GM12873 (cell line): Measurements from ENCODE around the gene PCGF1.

Experiments used
- TF ChIP-seq, protein P1 (sequence below): IDR thresholded peaks from 2 replicates; pipeline ENCODE4 v1.5.1; 2012; ENCODE audit warnings: low read depth, mild to moderate bottlenecking, moderate library complexity, low read length, control low read depth; ENCODE audit not compliant: insufficient read depth; ENCODE audit errors: missing control alignments

Gene PCGF1

DNA sequence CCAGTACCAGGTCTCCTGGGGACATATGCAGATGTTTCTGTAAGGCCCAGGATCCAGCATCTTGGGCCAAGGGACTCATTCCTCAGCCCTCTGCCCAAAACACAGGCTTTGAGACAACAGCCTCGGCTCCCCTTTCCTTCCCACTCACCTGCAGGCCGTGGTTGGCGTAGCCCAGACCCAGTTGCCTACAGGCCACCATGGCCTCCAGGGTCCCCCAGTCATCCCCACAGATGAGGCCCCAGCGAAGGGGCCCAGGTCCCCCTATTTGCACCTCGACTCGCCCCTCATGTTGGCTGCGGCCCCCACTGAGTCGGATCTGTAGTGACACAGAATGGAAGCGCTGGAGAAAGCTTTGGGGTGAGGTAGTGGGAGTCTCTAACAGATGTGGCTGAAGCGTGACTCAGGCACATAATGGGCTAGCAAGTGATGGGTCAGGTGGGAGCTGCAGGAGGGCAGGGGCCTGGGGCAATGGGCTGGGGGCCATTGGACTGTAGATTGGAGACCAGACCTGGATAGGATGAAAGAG is 28.0 kb upstream of the PCGF1 start:
- TF ChIP-seq, protein P1, sequence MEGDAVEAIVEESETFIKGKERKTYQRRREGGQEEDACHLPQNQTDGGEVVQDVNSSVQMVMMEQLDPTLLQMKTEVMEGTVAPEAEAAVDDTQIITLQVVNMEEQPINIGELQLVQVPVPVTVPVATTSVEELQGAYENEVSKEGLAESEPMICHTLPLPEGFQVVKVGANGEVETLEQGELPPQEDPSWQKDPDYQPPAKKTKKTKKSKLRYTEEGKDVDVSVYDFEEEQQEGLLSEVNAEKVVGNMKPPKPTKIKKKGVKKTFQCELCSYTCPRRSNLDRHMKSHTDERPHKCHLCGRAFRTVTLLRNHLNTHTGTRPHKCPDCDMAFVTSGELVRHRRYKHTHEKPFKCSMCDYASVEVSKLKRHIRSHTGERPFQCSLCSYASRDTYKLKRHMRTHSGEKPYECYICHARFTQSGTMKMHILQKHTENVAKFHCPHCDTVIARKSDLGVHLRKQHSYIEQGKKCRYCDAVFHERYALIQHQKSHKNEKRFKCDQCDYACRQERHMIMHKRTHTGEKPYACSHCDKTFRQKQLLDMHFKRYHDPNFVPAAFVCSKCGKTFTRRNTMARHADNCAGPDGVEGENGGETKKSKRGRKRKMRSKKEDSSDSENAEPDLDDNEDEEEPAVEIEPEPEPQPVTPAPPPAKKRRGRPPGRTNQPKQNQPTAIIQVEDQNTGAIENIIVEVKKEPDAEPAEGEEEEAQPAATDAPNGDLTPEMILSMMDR, result no peak

DNA sequence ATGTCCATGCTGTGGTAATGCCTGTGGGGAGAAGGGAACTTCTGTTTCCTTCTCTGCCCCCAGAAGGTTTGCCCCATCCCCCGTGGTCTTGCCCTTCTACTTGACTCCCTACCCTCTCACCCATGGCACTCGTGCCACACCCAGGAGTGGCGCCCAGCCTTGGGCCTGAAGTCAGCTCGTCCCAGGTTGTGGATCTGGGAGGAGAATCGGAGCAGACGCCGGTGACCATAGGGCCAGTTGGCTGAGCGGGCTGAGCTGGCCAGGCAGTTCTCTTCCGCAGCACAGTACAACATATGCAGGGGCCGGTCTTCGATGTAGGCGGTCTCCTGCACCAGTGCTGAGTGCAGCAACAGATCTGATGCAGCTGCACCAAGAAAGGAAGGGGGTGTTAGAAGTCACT is 26.9 kb upstream of the PCGF1 start:
- TF ChIP-seq, protein P1, result no peak

DNA sequence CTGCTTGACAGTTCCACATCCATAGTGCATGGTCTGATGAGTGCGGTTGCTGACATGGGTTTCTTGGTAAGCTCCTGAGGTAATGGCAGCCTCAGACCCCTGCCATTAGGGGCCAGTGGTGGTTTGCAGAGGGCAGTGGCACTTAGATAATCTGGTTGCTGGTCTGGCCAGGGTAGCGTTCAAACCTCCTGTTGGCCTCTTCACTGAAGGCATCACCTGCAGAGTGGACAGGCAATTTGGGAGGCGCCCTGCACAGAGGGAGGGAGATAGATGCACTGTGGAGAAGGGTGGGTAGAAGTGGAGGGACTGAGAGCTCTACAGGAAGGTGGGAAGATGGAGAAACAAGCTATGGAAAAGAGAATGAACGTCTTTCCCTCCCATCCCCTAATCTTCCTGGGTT is 26.0 kb upstream of the PCGF1 start:
- TF ChIP-seq, protein P1, result no peak

DNA sequence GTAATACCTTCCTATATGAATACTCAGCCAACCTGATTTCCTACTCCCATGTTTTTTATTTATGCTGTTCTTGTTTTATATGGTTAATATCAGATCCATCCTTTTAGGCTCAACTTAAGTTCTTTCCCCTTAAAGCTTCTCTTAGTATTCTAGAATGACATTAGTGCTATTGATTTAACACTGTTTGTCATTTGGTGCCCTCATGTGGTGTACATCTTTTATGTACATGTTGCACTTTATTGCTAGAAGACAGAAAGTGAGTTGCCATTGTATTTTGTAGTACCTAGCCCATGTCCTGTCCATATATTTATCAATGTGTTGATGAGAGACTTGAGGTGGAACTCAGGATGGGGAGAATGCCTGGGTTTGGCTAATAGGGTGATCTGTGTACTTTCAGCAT is 24.7 kb upstream of the PCGF1 start:
- TF ChIP-seq, protein P1, result peak; percentile 25

DNA sequence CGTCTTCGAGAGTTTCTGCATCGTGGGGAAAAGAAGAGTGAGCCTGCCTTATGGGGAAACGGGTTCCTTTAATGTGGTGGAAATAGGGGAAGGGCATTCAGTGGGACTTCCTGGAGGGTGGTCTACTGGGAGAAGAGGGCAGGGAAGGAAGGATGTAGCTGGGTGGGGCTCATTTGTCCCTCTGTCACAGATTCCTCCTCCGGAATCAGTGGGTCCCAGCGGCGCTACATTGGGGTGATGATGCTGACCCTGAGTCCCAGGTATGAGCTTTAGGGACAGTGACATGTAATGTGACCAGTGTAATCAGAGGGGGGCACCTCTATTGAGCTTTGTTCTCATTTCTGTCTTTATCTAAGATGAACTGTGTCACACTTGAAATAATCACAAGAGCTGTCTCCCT is 24.2 kb upstream of the PCGF1 start:
- TF ChIP-seq, protein P1, result no peak

DNA sequence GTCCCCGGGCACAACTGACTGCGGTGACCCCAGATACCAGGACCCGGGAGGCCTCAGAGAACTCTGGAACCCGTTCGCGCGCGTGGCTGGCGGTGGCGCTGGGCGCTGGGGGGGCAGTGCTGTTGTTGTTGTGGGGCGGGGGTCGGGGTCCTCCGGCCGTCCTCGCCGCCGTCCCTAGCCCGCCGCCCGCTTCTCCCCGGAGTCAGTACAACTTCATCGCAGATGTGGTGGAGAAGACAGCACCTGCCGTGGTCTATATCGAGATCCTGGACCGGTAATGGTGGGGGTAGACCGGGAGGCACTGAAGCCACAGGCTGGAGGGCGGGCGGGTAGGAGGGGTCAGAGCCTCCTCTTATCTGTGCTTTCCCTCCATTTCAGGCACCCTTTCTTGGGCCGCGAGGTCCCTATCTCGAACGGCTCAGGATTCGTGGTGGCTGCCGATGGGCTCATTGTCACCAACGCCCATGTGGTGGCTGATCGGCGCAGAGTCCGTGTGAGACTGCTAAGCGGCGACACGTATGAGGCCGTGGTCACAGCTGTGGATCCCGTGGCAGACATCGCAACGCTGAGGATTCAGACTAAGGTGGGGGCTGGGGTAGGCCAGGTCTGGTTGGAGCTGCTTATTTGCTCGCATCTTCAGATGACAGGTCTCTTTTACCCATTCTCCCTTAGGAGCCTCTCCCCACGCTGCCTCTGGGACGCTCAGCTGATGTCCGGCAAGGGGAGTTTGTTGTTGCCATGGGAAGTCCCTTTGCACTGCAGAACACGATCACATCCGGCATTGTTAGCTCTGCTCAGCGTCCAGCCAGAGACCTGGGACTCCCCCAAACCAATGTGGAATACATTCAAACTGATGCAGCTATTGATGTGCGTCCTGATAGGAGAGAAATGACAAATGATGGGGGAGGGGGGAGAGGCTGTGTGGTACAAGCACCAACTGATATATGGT is 23.0 kb upstream of the PCGF1 start:
- TF ChIP-seq, protein P1, result no peak

DNA sequence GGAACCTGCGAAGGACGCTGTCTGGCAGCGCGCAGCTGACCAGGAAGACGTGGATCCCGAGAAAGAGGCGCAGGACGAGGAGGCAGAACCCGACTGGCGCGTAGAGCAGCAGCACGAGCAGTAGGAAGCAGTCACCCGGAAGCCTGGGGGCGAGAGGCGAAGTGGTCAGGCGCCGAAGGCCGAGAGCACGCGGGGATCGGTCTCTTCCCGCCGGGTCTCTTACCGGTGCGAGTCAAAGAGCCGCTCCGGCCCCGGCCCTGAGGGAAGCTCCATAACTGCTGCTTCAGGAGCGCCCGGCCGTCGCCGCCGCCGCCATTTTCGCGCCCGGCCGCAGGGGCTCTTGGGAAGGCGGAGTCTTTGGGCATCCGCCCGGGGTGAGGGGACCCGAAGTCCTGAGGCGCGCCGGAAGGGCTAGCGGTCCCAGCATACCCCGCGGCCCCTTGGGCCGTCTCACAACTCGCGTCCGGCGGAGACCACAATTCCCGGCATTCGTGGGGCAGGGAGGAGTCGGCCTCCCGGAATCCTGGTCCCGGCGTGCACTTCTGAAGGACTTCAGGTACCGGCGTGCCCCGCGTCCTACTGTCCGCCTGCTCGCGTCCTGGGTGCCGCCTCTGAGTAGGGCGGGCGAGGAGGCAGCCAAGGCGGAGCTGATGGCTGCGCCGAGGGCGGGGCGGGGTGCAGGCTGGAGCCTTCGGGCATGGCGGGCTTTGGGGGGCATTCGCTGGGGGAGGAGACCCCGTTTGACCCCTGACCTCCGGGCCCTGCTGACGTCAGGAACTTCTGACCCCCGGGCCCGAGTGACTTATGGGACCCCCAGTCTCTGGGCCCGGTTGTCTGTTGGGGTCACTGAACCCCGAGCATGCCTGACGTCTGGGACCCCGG is 22.1 kb upstream of the PCGF1 start, which contains the start of the genes AUP1 and HTRA2:
AUP1 (minus strand) TSS at position 350 of the 882 bp plus-strand sequence; CDS start at position 273, 77 bp downstream.
HTRA2 (plus strand) TSS at position 577 of the 882 bp plus-strand sequence; CDS start at position 651, 74 bp downstream.
- TF ChIP-seq, protein P1, result no peak
